Epidermal melanocyte (primary cell): ENCODE data around the gene CCDC158.
"Not testable (repeated sequence)": the region's sequence is repeated elsewhere in the genome, so short reads cannot be mapped to it uniquely, and the experiment has no call there.

Experiments
- DNase-seq: peaks from one replicate; pipeline ENCODE4 v3.0.0; 2011; ENCODE audit warnings: low spot score; ENCODE audit not compliant: insufficient read length

CCDC158 gene

DNA sequence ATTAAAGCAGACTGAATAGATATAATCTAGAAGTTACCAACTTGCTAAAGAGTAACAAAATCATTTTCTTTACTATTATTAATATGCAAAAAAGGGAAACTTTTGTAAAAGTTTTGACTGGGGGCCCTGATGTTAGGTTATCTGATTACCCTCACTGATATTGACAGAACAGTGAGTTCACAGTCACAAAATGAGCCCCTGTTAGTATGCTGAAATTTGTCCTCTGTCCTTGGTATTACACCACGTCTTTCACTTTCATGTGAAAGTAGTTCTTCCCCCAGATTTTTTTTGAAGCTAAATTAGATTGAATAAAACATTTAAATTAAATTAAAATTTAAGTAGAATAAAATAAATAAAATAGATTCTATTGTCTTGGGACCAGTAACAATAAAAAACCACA lies 108.5 kb downstream of the CCDC158 start:
- DNase-seq: no peak

DNA sequence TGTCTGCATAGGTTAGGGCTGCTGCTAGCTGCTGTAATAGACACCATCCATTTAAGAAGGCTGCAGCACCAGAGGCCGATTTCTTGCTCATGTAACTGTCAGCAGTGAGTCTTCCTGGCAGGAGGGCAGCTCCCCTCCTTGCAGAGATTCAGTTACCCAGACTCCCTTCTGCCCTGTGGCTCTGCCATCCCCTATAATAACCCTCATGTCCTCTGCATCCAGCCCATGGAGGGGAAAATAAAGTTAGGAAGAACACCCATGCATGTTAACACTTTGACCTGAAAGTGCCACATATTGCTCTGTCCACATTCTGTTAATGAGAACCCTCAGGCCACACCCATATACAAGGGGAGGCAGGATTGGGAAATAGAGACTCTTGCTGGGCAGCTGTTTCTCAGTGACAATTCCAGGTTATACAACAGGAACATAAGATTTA lies 109.0 kb downstream of the CCDC158 start:
- DNase-seq: no peak

DNA sequence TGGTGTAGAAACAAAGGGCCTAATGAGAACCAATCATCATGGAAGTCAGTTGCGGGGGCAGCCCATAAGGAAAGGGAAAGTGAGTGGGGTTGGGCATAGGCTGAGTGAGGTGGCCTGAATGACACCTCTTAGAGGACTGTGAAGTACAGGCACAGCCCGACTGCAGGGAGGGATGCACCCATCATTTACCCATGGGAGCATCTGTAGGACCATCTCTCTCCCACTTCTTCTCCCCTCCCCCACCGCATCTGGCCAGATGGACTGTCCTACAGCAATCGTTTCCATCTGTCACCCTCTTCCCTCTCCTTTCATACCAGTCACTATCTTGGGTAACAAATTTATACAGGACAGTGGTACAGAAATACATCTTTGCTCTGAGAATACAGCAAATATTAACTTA lies 110.3 kb downstream of the CCDC158 start:
- no peak for DNase-seq

DNA sequence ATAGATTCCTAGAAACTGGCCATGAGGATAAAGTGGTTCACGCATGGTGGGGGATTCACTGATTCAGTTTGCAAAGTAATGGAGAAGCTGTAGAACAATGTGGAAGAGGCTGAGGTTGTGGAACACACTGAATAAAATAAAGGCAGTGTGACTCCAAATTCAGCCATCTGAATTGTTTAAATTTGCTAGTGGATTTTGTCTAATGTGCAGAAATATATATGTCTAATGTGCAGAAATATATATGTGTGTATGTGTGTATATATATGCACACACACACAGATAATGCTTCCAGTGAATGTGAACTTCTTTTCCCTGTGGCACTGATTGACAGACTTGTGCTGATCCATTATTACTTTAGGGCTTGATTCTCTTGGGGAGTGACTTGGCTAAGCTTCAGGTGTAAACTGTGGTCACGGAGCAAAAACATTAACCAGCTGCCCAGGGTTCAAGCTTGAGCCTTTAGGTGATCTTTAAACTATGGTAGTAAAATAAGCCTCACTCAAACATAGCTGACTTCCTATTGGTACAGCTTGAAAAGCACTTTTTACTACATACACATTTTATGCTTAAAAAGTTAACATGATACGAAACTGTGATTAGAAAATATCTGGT lies 110.9 kb downstream of the CCDC158 start:
- no peak for DNase-seq

DNA sequence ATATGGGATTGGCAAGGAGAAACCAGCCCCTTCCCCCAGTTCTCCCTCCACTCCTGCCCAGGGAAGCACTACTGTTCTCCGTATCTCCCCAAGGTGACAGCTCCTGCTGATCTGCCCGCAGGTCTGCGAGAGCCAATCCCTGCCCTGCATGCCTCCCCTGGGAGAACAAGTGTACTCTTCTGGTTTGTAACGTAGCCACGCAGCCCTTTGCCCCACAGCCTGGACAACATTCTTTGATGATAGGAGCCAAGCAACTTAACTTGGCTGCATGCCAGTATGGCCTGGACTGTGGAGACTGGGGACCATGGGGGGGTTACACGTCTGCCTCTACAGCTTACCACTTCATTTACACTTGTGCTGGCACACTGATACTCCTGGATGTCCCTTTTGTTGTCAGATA lies 112.4 kb downstream of the CCDC158 start:
- DNase-seq: no peak

DNA sequence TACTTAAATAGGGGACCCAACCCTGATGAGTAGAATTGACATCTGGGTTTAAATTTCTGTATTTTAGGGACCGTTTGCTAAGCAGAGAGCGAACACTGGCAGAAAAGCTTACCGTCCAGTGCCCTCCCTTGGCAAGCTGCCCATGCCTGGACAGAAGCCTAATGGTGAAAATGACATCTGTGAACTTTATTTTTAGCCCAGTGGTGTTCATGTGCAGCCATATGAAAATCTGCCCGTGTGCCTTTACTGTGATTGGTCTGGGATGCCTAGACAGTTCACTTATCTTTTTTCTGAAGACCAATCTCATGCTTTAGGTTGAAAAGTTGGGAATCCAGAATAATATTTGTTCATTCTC lies 113.3 kb downstream of the CCDC158 start:
- no peak for DNase-seq

DNA sequence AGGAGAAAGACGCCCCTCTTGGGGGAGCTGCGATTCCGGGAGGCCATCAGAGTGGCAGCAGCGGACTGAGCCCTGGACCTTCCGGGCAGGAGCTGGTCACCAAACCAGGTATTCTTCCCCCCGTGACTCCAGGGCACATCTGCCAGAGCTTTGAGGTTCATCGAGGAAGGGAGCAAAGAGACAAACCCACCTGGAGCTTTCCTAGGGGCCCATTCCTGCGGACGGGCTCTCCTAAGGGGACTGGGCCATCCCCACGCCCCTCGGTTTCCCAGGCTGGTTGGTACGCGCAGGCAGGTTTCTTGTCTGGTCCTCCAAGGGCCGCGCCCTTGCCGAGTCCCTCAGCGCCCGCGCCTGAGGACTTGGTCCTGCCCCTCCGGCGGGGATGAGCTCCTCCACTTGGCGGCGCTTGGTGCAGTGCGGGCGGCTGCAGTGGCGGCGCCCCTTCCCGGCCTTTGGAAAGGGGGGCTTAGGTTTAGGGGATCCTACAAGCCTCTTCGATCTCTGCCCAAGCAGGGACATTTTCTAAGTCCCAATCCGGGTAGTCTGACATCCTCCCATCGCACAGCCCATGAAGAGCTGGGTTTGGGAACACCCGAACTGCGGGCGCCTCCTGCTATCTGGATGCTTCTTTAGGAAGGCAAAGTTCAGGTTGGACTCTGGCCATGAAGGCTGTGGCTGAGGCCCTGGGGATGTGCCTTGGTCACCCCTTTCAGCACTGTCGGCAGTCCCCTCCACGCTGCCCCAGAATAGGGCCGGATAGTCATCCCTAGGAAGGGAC lies 113.9 kb downstream of the CCDC158 start:
- DNase-seq: peak; percentile 23

DNA sequence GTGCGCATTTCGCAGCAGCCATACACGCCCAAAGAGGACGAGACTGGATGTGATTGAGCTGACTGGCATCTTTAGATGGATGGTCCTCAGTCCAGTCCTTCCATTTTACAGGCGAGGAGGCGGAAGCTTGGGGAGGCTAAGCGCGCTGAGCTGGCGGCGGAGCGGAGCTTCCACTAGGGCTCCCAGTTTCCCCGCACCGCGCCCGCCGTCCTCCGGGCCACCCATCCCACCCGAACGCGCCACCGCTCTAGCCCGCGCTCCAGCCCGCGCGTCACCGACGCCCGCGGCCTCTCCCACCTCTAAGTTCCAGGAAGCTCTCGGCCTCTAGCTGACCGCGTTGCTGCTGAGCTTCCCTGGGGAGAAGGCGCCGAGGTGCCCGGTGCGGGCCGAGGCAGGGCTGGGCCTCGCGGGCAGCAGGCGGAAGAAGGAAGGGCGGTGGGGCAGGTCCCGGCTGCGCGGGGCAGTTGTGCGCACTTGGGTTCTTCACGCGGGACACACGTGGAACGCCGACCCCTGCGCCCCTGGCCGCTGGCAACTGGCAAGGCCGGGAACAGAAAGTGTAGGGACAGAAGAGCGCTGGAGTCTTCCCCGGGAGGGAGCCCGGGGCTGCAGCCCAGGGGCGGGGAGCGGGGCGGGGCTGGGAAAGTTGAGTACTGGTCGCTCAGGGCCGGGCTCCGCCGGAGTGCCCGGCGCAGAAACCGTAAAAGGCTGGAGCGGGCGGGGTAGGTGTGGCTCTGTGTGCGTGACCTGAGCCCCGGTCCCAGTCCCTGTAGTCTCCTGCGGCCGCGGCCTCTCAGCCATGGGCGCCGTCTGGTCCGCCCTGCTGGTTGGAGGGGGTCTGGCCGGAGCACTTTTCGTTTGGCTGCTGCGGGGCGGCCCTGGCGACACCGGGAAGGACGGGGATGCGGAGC lies 114.7 kb downstream of the CCDC158 start, which contains the start of gene STBD1:
Gene STBD1 (plus strand): TSS at position 763 of the 911 bp plus-strand sequence. CDS start 37 bp downstream, at position 800.
- DNase-seq: peak; percentile 56

DNA sequence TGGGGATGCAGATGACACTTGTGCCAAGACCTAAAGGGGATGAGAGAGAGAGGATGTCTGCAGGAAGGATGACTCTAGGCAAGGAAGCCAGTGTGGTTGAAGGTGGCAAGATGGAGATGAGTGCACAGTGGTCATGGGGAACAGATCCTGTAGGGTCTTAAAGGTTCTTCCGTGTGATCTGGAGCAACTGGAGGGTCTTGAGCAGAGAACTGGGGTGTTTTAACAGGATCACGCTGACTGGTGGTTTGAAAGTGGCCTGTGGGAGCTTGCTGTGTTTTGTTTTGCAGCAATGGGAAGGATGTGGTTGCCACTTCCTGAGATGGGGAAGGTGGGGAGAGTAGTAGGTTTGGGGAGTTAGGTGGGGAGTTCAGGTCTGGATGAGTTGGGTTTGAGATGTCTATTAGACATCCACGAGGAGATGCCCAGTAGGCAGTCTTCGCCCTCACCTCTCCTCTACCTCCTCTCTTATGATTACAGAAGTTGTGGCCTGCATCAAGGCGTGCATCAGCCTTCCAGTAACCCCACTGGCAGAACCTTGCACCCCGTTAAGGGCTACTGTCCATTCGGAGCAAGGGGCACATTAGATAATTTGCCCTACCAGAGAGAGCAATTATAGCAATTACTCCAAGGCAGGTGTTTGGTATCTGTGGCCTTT lies 115.8 kb downstream of the CCDC158 start:
- no peak for DNase-seq

DNA sequence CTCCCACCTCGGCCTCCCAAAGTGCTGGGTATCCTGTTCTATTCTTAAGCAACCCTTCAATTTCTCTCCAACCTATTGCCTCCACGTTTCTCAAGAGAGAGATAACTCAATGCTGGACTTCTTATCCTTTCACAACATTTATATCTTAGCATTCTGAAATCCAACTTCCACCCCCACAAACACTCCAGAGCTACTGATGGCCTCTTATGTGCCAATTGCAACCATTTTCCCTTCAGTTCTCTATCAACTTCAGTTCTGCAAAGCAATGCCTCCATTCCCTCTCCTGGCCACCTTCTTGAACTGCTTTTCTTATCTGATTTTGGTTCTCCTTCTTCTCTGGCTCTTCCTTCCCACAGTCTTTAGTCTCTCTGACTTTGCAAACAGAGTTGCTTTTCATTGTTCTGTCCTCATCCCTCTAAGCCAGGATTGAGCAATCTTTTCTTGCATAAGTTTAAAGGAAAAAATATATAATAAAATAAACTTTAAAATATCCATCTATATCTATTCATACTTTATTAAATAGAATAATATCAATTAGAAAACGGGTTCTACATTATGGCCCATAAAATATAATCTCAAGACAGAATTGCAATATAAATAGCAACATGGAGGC lies 118.0 kb downstream of the CCDC158 start:
- DNase-seq: no peak

DNA sequence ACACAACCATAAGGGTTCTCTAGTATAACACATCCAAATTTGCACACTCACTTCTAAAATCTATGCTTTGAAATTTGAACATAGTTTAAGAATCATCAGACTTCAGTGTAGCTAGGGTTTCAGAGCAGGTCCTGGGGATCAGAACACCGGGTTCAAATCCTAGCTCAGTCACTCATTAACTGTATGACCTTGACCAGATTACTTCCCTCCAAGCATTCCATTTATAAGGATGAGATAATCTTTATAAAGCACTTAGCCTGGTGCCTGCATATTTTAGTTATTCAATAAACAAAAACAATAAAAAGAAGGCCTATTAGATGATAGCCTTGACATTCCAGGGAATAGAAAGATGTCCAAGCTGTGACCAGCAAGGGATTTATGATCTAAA lies 119.2 kb downstream of the CCDC158 start:
- DNase-seq: no peak

DNA sequence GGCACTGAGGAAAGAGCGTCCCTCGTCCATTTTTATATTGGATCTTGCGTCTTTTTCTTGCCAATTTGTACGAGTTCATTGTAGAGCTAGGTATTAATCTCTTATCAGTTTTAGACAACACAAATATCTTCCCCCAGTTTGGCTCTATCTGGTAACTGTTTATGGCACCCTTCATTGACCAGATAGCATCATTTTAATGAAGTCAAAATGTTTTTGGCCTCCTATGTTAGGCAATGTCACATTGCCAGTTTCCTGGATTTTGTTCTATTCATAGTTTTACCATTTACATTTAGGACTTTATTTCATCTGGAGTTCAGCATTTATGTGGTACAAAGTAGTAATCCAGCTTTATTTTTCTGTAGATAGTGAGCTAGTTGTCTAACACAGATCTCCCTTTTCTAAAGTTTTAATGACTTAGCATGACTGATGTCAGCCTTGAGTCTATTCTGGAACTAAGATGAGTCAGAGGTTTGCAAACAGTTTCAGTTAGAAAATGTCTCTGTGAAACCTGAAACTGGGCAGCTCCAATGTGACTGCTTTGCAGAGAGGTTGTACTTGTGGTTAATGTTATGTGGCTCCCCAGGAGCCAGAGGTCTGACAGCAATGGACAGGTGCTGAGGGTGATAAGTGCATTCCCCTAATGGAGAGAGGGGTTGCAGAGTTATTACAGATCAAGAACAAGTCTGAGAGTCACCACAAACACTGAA lies 119.7 kb downstream of the CCDC158 start:
- DNase-seq: peak; percentile 53

DNA sequence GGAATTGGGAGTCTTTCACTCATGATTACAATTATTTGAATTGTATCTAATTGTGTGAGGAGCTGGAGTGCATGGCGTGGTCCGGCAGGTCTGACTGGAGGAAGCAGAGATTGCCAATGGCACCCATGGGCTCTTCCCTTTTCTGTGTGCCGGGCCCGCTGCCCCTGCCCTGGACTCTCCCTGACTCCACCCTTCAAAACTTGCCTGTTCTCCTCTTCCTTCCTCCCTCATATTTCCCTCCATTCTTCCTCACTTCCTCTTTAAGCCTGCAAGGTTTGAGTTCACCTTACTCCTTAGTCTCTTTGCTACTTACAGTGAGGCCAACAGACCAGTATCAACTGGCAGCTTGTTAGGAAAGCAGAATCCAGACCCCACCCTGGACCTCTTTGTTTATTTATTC lies 120.9 kb downstream of the CCDC158 start:
- DNase-seq: no peak

DNA sequence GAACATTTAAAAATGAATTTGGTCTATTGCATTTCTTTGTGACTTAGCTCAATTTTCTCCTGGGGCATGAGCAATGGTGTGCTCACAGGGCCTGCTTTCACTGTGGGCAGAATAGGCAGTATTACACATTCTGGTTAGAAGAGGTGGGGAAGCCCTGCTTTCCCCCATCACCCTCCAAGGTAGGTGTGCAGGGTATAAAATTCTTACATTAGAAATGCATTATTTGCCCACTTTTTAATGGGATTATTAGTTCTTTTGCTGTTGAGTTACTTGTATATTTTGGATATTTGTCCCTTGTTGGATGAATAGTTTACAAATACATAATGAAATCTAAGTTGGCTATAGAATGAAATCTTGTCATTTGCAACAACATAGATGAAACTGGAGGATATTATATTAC lies 122.7 kb downstream of the CCDC158 start:
- DNase-seq: no peak

DNA sequence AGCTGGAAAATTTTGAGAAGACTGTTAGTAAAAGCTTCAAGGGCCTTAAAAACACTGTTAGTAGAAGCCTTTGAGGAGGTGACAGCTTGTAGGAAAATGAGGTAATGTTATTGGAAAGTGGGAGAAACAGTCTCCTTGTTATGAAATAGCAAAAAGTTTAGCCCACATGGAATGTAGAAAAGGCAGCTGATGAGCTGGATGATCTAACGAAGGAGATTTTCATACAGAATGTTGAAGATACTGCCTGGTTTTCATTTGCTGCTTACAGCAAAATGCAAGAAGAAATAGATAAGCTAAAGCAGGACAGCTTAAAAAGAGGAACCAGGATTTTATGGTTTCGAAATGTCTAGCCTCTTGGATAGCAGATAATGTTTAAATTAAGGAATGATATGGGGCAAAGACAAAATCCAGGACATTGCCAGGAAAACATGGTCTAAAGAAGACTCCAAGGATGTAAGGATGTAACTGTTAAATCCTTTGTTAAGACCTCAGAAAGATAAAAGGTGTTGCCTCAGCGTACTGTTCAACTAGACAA lies 124.6 kb downstream of the CCDC158 start:
- no peak for DNase-seq

DNA sequence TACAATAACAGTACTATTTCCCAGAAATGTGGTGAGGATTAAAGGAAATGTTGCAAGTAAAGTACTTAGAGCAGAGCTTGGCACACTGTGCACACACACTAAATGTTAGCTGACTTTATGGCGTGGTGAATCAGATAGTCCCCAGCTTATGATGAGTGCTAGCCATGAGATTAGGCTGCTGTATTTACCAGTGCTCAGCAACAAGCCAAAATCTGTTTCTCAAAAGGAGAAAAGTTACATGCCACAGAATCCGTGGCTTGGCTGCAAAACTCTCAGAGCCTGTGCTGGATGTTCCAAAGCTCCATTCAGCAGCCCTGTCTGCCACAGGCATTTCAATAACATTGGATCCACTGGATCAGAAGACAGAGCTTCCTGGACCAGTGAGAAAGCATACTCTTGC lies 127.2 kb downstream of the CCDC158 start:
- DNase-seq: no peak

DNA sequence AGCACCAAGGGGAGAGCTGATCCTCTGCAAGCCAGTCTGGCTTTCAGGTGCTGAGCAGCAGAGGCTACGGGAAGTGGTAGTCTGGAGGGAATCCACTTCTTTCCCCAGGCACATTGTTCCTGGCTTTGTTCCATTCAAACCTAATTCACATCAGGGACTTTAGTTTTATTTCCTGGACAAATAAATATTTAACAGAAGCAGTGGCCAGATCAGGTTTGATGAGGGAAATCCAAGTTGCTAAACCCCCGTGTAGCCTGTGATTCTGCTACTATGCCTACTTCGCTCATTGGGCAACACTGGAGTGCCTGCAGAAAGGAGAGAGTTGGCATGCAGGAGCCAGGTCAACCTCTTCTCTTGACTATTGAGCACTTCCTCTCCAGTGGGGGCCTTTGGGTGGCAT lies 128.2 kb downstream of the CCDC158 start:
- no peak for DNase-seq

DNA sequence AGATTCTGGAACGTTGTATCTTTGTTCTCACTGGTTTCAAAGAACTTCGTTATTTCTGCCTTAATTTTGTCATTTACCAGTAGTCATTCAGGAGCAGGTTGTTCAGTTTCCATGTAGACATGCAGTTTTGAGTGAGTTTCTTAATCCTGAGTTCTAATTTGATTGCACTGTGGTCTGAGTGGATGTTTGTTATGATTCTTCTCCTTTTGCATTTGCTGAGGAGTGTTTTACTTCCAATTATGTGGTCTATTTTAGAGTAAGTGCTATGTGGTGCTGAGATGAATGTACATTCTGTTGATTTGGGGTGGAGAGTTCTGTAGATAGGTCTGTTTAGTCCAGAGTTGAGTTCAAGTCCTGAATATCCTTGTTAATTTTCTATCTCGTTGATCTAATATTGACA lies 133.1 kb downstream of the CCDC158 start:
- DNase-seq: not testable (repeated sequence)

DNA sequence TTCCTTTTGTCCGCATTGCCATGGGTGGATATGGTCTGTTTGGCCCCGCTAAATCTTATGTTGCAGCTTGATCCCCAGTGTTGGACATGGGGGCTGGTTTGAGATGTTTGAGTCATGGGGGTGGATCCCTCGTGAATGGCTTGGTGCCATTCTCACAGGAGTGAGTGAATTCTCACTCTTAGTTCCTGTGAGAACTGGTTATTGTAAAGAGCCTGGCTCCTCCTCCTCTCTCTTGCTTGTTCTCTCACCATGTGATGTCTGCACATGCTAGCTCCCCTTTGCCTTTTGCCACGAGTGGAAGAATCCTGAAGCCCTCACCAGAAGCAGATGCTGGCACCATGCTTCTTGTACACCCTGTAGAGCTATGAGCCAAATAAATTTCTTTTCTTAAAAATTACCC lies 137.0 kb downstream of the CCDC158 start:
- DNase-seq: no peak
